Mucosa of rectum (tissue), 2 donors: ENCODE results near the gene ETV4.

Experiments
- H3K27ac ChIP-seq, 2 donors: one replicate each; pipeline ENCODE4 v1.7.0; 2013; ENCODE audit warnings: inconsistent platforms in 2 of 2, low read depth in 2 of 2, low read length in 2 of 2
- H3K27me3 ChIP-seq, 2 donors: one replicate each; pipeline ENCODE4 v1.7.0; 2013; ENCODE audit warnings: low read length in 2 of 2; ENCODE audit not compliant: control insufficient read depth in 2 of 2, insufficient read depth in 2 of 2
- H3K36me3 ChIP-seq, 2 donors: one replicate each; pipeline ENCODE4 v1.7.0; 2013; ENCODE audit warnings: low read length in 2 of 2; ENCODE audit not compliant: control insufficient read depth in 2 of 2, insufficient read depth in 2 of 2
- H3K4me1 ChIP-seq, 2 donors: one replicate each; pipeline ENCODE4 v1.7.0; 2013; ENCODE audit warnings: low read length in 2 of 2, mild to moderate bottlenecking in 1 of 2; ENCODE audit not compliant: control insufficient read depth in 2 of 2, insufficient read depth in 2 of 2
- H3K4me3 ChIP-seq, 2 donors: one replicate each; pipeline ENCODE4 v1.7.0; 2013; ENCODE audit warnings: low read length in 2 of 2
- H3K9ac ChIP-seq, 2 donors: one replicate each; pipeline ENCODE4 v1.7.0; 2013; ENCODE audit warnings: low read length in 2 of 2, low read depth in 1 of 2, mild to moderate bottlenecking in 1 of 2
- H3K9me3 ChIP-seq, 2 donors: one replicate each; pipeline ENCODE4 v1.7.0; 2013; ENCODE audit warnings: low read length in 2 of 2; ENCODE audit not compliant: control insufficient read depth in 2 of 2
- donor health status: healthy.
- donor health status: Normal muscosa, but diverticular disease.

Gene ETV4

GRCh38 chr17:43531082-43531378, 15.1 kb downstream of the ETV4 start:
- Histone ChIP-seq H3K36me3 (peaks cover 4 to 12% of the 10 kb centered on the region in 2 donors), H3K4me1 (peaks cover 9 to 12% of the 10 kb centered on the region in 2 donors), H3K9ac (no peak overlapping the region), H3K27ac (no peak overlapping the region), H3K27me3 (no peaks in the 10 kb centered on the region), H3K9me3 (no peaks in the 10 kb centered on the region), H3K4me3 (no peak overlapping the region)

GRCh38 chr17:43530288-43531081, 15.7 kb downstream of the ETV4 start:
- H3K9ac ChIP-seq, result no peak overlapping the region
- H3K4me1 ChIP-seq, result peaks cover 9 to 12% of the 10 kb centered on the region in 2 donors
- H3K4me3 ChIP-seq, result peak overlapping the region in 1 of 2 donors; percentile 22
- no peaks in the 10 kb centered on the region for H3K9me3 ChIP-seq
- H3K36me3 ChIP-seq, result peaks cover 9 to 17% of the 10 kb centered on the region in 2 donors
- H3K27ac ChIP-seq, result no peak overlapping the region
- no peaks in the 10 kb centered on the region for H3K27me3 ChIP-seq

- H3K9ac ChIP-seq, result no peak overlapping the region
- no peaks in the 10 kb centered on the region for H3K9me3 ChIP-seq
- H3K4me3 ChIP-seq, result no peak overlapping the region
- peaks cover 9 to 12% of the 10 kb centered on the region in 2 donors for H3K4me1 ChIP-seq
- no peaks in the 10 kb centered on the region for H3K27me3 ChIP-seq
- peaks cover 15 to 23% of the 10 kb centered on the region in 2 donors for H3K36me3 ChIP-seq
- no peak overlapping the region for H3K27ac ChIP-seq
Observed at GRCh38 chr17:43529947-43530287, 16.2 kb downstream of the ETV4 start.

- Histone ChIP-seq H3K9ac (no peak overlapping the region), H3K36me3 (peaks cover 22 to 29% of the 10 kb centered on the region in 2 donors), H3K4me3 (no peak overlapping the region), H3K4me1 (peaks cover 9 to 12% of the 10 kb centered on the region in 2 donors), H3K27me3 (no peaks in the 10 kb centered on the region), H3K27ac (no peak overlapping the region), H3K9me3 (no peaks in the 10 kb centered on the region)
Observed at GRCh38 chr17:43528988-43529814, 16.9 kb downstream of the ETV4 start.

- peaks cover 9 to 12% of the 10 kb centered on the region in 2 donors for H3K4me1 ChIP-seq
- H3K27ac ChIP-seq, result no peak overlapping the region
- H3K36me3 ChIP-seq, result peaks cover 29 to 36% of the 10 kb centered on the region in 2 donors
- no peaks in the 10 kb centered on the region for H3K27me3 ChIP-seq
- H3K9me3 ChIP-seq, result no peaks in the 10 kb centered on the region
- no peak overlapping the region for H3K9ac ChIP-seq
- no peak overlapping the region for H3K4me3 ChIP-seq
Observed at GRCh38 chr17:43528319-43528987, 17.7 kb downstream of the ETV4 start.

GRCh38 chr17:43526886-43527648, 19.1 kb downstream of the ETV4 start:
- Histone ChIP-seq H3K9me3 (no peaks in the 10 kb centered on the region), H3K4me1 (peaks cover 9 to 12% of the 10 kb centered on the region in 2 donors), H3K27me3 (no peaks in the 10 kb centered on the region), H3K27ac (no peak overlapping the region), H3K36me3 (peaks cover 37 to 47% of the 10 kb centered on the region in 2 donors), H3K4me3 (no peak overlapping the region), H3K9ac (no peak overlapping the region)

- Histone ChIP-seq H3K9me3 (no peaks in the 10 kb centered on the region), H3K27me3 (no peaks in the 10 kb centered on the region), H3K4me3 (no peak overlapping the region), H3K4me1 (peaks cover 4 to 6% of the 10 kb centered on the region in 2 donors), H3K9ac (no peak overlapping the region), H3K36me3 (peaks cover 56 to 65% of the 10 kb centered on the region in 2 donors), H3K27ac (no peak overlapping the region)
Observed at GRCh38 chr17:43524945-43525575, 21.1 kb downstream of the ETV4 start.

- peaks cover 78 to 87% of the 10 kb centered on the region in 2 donors for H3K36me3 ChIP-seq
- no peaks in the 10 kb centered on the region for H3K9me3 ChIP-seq
- H3K4me1 ChIP-seq, result no peaks in the 10 kb centered on the region
- no peak overlapping the region for H3K4me3 ChIP-seq
- H3K9ac ChIP-seq, result no peak overlapping the region
- H3K27me3 ChIP-seq, result no peaks in the 10 kb centered on the region
- H3K27ac ChIP-seq, result no peak overlapping the region
Observed at GRCh38 chr17:43521389-43521788, 24.8 kb downstream of the ETV4 start.

- Histone ChIP-seq H3K27ac (no peak overlapping the region), H3K4me1 (no peaks in the 10 kb centered on the region), H3K36me3 (peaks cover 62 to 72% of the 10 kb centered on the region in 2 donors)
Observed at GRCh38 chr17:43517615-43518386, 28.3 kb downstream of the ETV4 start.

More at GRCh38 chr17:43517615-43518386, 28.3 kb downstream of the ETV4 start:
- no peaks in the 10 kb centered on the region for H3K9me3 ChIP-seq
- no peaks in the 10 kb centered on the region for H3K27me3 ChIP-seq
- H3K4me3 ChIP-seq, result no peak overlapping the region
- H3K9ac ChIP-seq, result no peak overlapping the region
